ENCODE results near the gene KCNQ5.

KCNQ5 gene

GRCh38 chr6:72842140-72842539 lies 220.3 kb downstream of the KCNQ5 start:
- no peak overlapping the region for H3K9ac ChIP-seq (ENCODE audit: low read length)
- H3K4me3 ChIP-seq (ENCODE audit: low read length), result no peak overlapping the region
- no peaks in the 10 kb centered on the region for H3K36me3 ChIP-seq (ENCODE audit: control insufficient read depth, insufficient read depth, low read length)
- no peaks in the 10 kb centered on the region for H3K27me3 ChIP-seq (ENCODE audit: control insufficient read depth, insufficient read depth, low read length)
- H3K9me3 ChIP-seq (ENCODE audit: control insufficient read depth, low read length), result no peaks in the 10 kb centered on the region
- no peaks in the 10 kb centered on the region for H3K4me1 ChIP-seq (ENCODE audit: control insufficient read depth, insufficient read depth, low read length)

GRCh38 chr6:72844614-72845013 lies 222.8 kb downstream of the KCNQ5 start:
- H3K4me3 ChIP-seq (ENCODE audit: low read length), result no peak overlapping the region

GRCh38 chr6:72849346-72849745 lies 227.5 kb downstream of the KCNQ5 start:
- Histone ChIP-seq H3K9me3 (ENCODE audit: control insufficient read depth, low read length) (no peaks in the 10 kb centered on the region), H3K27me3 (ENCODE audit: control insufficient read depth, insufficient read depth, low read length) (no peaks in the 10 kb centered on the region), H3K36me3 (ENCODE audit: control insufficient read depth, insufficient read depth, low read length) (no peaks in the 10 kb centered on the region), H3K4me1 (ENCODE audit: control insufficient read depth, insufficient read depth, low read length) (no peaks in the 10 kb centered on the region), H3K9ac (ENCODE audit: low read length) (no peak overlapping the region), H3K4me3 (ENCODE audit: low read length) (no peak overlapping the region)

More at GRCh38 chr6:72844614-72845013, 222.8 kb downstream of the KCNQ5 start:
- Histone ChIP-seq H3K4me1 (ENCODE audit: control insufficient read depth, insufficient read depth, low read length) (no peaks in the 10 kb centered on the region), H3K36me3 (ENCODE audit: control insufficient read depth, insufficient read depth, low read length) (no peaks in the 10 kb centered on the region), H3K27me3 (ENCODE audit: control insufficient read depth, insufficient read depth, low read length) (no peaks in the 10 kb centered on the region), H3K9ac (ENCODE audit: low read length) (no peak overlapping the region), H3K9me3 (ENCODE audit: control insufficient read depth, low read length) (no peaks in the 10 kb centered on the region)

GRCh38 chr6:72850040-72850439 lies 228.2 kb downstream of the KCNQ5 start:
- no peaks in the 10 kb centered on the region for H3K27me3 ChIP-seq (ENCODE audit: control insufficient read depth, insufficient read depth, low read length)
- H3K36me3 ChIP-seq (ENCODE audit: control insufficient read depth, insufficient read depth, low read length), result no peaks in the 10 kb centered on the region
- H3K4me3 ChIP-seq (ENCODE audit: low read length), result no peak overlapping the region
- no peak overlapping the region for H3K9ac ChIP-seq (ENCODE audit: low read length)
- no peaks in the 10 kb centered on the region for H3K4me1 ChIP-seq (ENCODE audit: control insufficient read depth, insufficient read depth, low read length)
- H3K9me3 ChIP-seq (ENCODE audit: control insufficient read depth, low read length), result no peaks in the 10 kb centered on the region

- Histone ChIP-seq H3K9ac (ENCODE audit: low read length) (no peak overlapping the region), H3K9me3 (ENCODE audit: control insufficient read depth, low read length) (no peaks in the 10 kb centered on the region), H3K36me3 (ENCODE audit: control insufficient read depth, insufficient read depth, low read length) (no peaks in the 10 kb centered on the region), H3K27me3 (ENCODE audit: control insufficient read depth, insufficient read depth, low read length) (no peaks in the 10 kb centered on the region), H3K4me1 (ENCODE audit: control insufficient read depth, insufficient read depth, low read length) (no peaks in the 10 kb centered on the region), H3K4me3 (ENCODE audit: low read length) (no peak overlapping the region)
Observed at GRCh38 chr6:72850469-72850868, 228.6 kb downstream of the KCNQ5 start.

- Histone ChIP-seq H3K9me3 (ENCODE audit: control insufficient read depth, low read length) (no peaks in the 10 kb centered on the region), H3K36me3 (ENCODE audit: control insufficient read depth, insufficient read depth, low read length) (no peaks in the 10 kb centered on the region), H3K27me3 (ENCODE audit: control insufficient read depth, insufficient read depth, low read length) (no peaks in the 10 kb centered on the region), H3K4me3 (ENCODE audit: low read length) (no peak overlapping the region), H3K9ac (ENCODE audit: low read length) (no peak overlapping the region), H3K4me1 (ENCODE audit: control insufficient read depth, insufficient read depth, low read length) (no peaks in the 10 kb centered on the region)
Observed at GRCh38 chr6:72855471-72855870, 233.6 kb downstream of the KCNQ5 start.

- H3K9ac ChIP-seq (ENCODE audit: low read length), result no peak overlapping the region
- H3K36me3 ChIP-seq (ENCODE audit: control insufficient read depth, insufficient read depth, low read length), result no peaks in the 10 kb centered on the region
- no peaks in the 10 kb centered on the region for H3K9me3 ChIP-seq (ENCODE audit: control insufficient read depth, low read length)
- H3K4me1 ChIP-seq (ENCODE audit: control insufficient read depth, insufficient read depth, low read length), result no peaks in the 10 kb centered on the region
- H3K27me3 ChIP-seq (ENCODE audit: control insufficient read depth, insufficient read depth, low read length), result no peaks in the 10 kb centered on the region
- no peak overlapping the region for H3K4me3 ChIP-seq (ENCODE audit: low read length)
Observed at GRCh38 chr6:72856801-72857200, 234.9 kb downstream of the KCNQ5 start.

GRCh38 chr6:72857791-72858585 lies 236.1 kb downstream of the KCNQ5 start:
- no peaks in the 10 kb centered on the region for H3K9me3 ChIP-seq (ENCODE audit: control insufficient read depth, low read length)
- no peaks in the 10 kb centered on the region for H3K4me1 ChIP-seq (ENCODE audit: control insufficient read depth, insufficient read depth, low read length)
- H3K27me3 ChIP-seq (ENCODE audit: control insufficient read depth, insufficient read depth, low read length), result no peaks in the 10 kb centered on the region
- H3K4me3 ChIP-seq (ENCODE audit: low read length), result no peak overlapping the region
- no peak overlapping the region for H3K9ac ChIP-seq (ENCODE audit: low read length)
- H3K36me3 ChIP-seq (ENCODE audit: control insufficient read depth, insufficient read depth, low read length), result no peaks in the 10 kb centered on the region

- H3K4me1 ChIP-seq (ENCODE audit: control insufficient read depth, insufficient read depth, low read length), result no peaks in the 10 kb centered on the region
- no peak overlapping the region for H3K4me3 ChIP-seq (ENCODE audit: low read length)
- no peaks in the 10 kb centered on the region for H3K9me3 ChIP-seq (ENCODE audit: control insufficient read depth, low read length)
- no peaks in the 10 kb centered on the region for H3K36me3 ChIP-seq (ENCODE audit: control insufficient read depth, insufficient read depth, low read length)
- no peaks in the 10 kb centered on the region for H3K27me3 ChIP-seq (ENCODE audit: control insufficient read depth, insufficient read depth, low read length)
- H3K9ac ChIP-seq (ENCODE audit: low read length), result no peak overlapping the region
Observed at GRCh38 chr6:72861059-72861458, 239.2 kb downstream of the KCNQ5 start.

- no peak overlapping the region for H3K4me3 ChIP-seq (ENCODE audit: low read length)
- H3K27me3 ChIP-seq (ENCODE audit: control insufficient read depth, insufficient read depth, low read length), result no peaks in the 10 kb centered on the region
- no peaks in the 10 kb centered on the region for H3K36me3 ChIP-seq (ENCODE audit: control insufficient read depth, insufficient read depth, low read length)
- H3K9me3 ChIP-seq (ENCODE audit: control insufficient read depth, low read length), result no peaks in the 10 kb centered on the region
- no peak overlapping the region for H3K9ac ChIP-seq (ENCODE audit: low read length)
- H3K4me1 ChIP-seq (ENCODE audit: control insufficient read depth, insufficient read depth, low read length), result no peaks in the 10 kb centered on the region
Observed at GRCh38 chr6:72861935-72862432, 240.1 kb downstream of the KCNQ5 start.

- Histone ChIP-seq H3K9ac (ENCODE audit: low read length) (no peak overlapping the region), H3K27me3 (ENCODE audit: control insufficient read depth, insufficient read depth, low read length) (no peaks in the 10 kb centered on the region), H3K4me1 (ENCODE audit: control insufficient read depth, insufficient read depth, low read length) (no peaks in the 10 kb centered on the region), H3K4me3 (ENCODE audit: low read length) (no peak overlapping the region), H3K9me3 (ENCODE audit: control insufficient read depth, low read length) (no peaks in the 10 kb centered on the region), H3K36me3 (ENCODE audit: control insufficient read depth, insufficient read depth, low read length) (no peaks in the 10 kb centered on the region)
Observed at GRCh38 chr6:72863131-72863530, 241.3 kb downstream of the KCNQ5 start.

GRCh38 chr6:72864236-72864635 lies 242.4 kb downstream of the KCNQ5 start:
- no peaks in the 10 kb centered on the region for H3K4me1 ChIP-seq (ENCODE audit: control insufficient read depth, insufficient read depth, low read length)

More at GRCh38 chr6:72864236-72864635, 242.4 kb downstream of the KCNQ5 start:
- Histone ChIP-seq H3K36me3 (ENCODE audit: control insufficient read depth, insufficient read depth, low read length) (no peaks in the 10 kb centered on the region), H3K4me3 (ENCODE audit: low read length) (no peak overlapping the region), H3K9ac (ENCODE audit: low read length) (no peak overlapping the region), H3K27me3 (ENCODE audit: control insufficient read depth, insufficient read depth, low read length) (no peaks in the 10 kb centered on the region), H3K9me3 (ENCODE audit: control insufficient read depth, low read length) (no peaks in the 10 kb centered on the region)
